HEK293 (cell line): ENCODE results near the gene CPN2.
A peak's percentile ranks its signal among the peaks of the same experiment; 100 is the strongest.

ENCODE experiments used
- CTCF ChIA-PET: fragments of 350-600 bp; formaldehyde crosslinking; extraction: SDS; loops from one replicate; lab custom pipeline; 2021; ENCODE audit warnings: antibody characterized with exemption; lab: Yijun Ruan, JAX
- POLR2A ChIA-PET: fragments of 300-600 bp; formaldehyde crosslinking; extraction: SDS; loops from one replicate; lab custom pipeline; 2020; ENCODE audit warnings: antibody characterized with exemption, inconsistent platforms; lab: Yijun Ruan, JAX
- H3K27ac ChIP-seq: fragments of 200-500 bp; sonication (Bioruptor generic); 2 replicates; pipeline ENCODE4 v1.5.1; 2014; ENCODE audit warnings: low read depth, low read length, control low read depth, inconsistent platforms; ENCODE audit errors: extremely low read depth
- H3K36me3 ChIP-seq, 2 experiments: fragments of 200-500 bp in 1 of 2; sonication (Bioruptor generic) in 1 of 2; 1 replicate in 1 of 2; 2 replicates in 1 of 2; pipeline ENCODE4 v1.5.1; 2014 to 2017; ENCODE audit warnings: inconsistent platforms in 2 of 2, low read length in 2 of 2; ENCODE audit not compliant: control insufficient read depth in 2 of 2, insufficient read depth in 1 of 2
- H3K4me1 ChIP-seq: fragments of 200-500 bp; sonication (Bioruptor generic); 2 replicates; pipeline ENCODE4 v1.5.1; 2014; ENCODE audit warnings: mild to moderate bottlenecking, low read length, inconsistent platforms; ENCODE audit not compliant: control insufficient read depth, insufficient read depth
- H3K4me3 ChIP-seq: 2 replicates; pipeline ENCODE4 v1.5.1; 2011; ENCODE audit warnings: low read depth, mild to moderate bottlenecking, control low read depth, low read length, moderate library complexity
- H3K9me3 ChIP-seq: fragments of 200-500 bp; sonication (Bioruptor generic); 2 replicates; pipeline ENCODE4 v1.5.1; 2014; ENCODE audit warnings: low read depth, low read length, inconsistent platforms; ENCODE audit not compliant: control insufficient read depth, insufficient read depth
- GLI2 ChIP-seq: fragments of 450-650 bp; formaldehyde crosslinking; IDR thresholded peaks from 2 replicates; pipeline ENCODE4; 2017; ENCODE audit warnings: missing biosample characterization, missing genetic modification characterization, low read depth, borderline replicate concordance
- GLIS1 ChIP-seq: fragments of 450-650 bp; formaldehyde crosslinking; IDR thresholded peaks from 2 replicates; pipeline ENCODE4 v1.5.1; 2016; ENCODE audit warnings: missing biosample characterization, missing genetic modification characterization
- HOXC10 ChIP-seq: sonication (generic); formaldehyde crosslinking; IDR thresholded peaks from 2 replicates; pipeline ENCODE4 v1.8.1; 2023; ENCODE audit warnings: mild to moderate bottlenecking, missing genetic modification reagents
- KLF7 ChIP-seq: fragments of 450-650 bp; formaldehyde crosslinking; IDR thresholded peaks from 2 replicates; pipeline ENCODE4 v1.5.1; 2016; ENCODE audit warnings: missing biosample characterization, missing genetic modification characterization, borderline replicate concordance
- KLF9 ChIP-seq: fragments of 450-650 bp; formaldehyde crosslinking; IDR thresholded peaks from 2 replicates; pipeline ENCODE4 v1.5.1; 2016; ENCODE audit warnings: missing biosample characterization, missing genetic modification characterization, low read depth
- RBAK ChIP-seq: fragments of 450-650 bp; formaldehyde crosslinking; IDR thresholded peaks from 2 replicates; pipeline ENCODE4 v1.5.1; 2016; ENCODE audit warnings: missing biosample characterization, missing genetic modification characterization
- SETDB1 ChIP-seq: IDR thresholded peaks from one replicate; pipeline ENCODE4 v1.6.1; 2017; ENCODE audit warnings: mild to moderate bottlenecking, low read length, moderate library complexity, mixed read lengths; ENCODE audit not compliant: insufficient read length
- SP2 ChIP-seq: fragments of 450-650 bp; formaldehyde crosslinking; IDR thresholded peaks from 2 replicates; pipeline ENCODE4 v1.5.1; 2016; ENCODE audit warnings: missing biosample characterization, missing genetic modification characterization
- TRIM28 ChIP-seq: IDR thresholded peaks from 2 replicates; pipeline ENCODE4 v1.6.1; 2011; ENCODE audit warnings: low read length, control low read depth, borderline replicate concordance
- ZBTB17 ChIP-seq: fragments of 450-650 bp; formaldehyde crosslinking; IDR thresholded peaks from 2 replicates; pipeline ENCODE4 v1.5.1; 2016; ENCODE audit warnings: missing biosample characterization, missing genetic modification characterization
- ZBTB21 ChIP-seq: fragments of 450-650 bp; formaldehyde crosslinking; IDR thresholded peaks from 2 replicates; pipeline ENCODE4 v1.5.1; 2017; ENCODE audit warnings: missing biosample characterization, missing genetic modification characterization
- ZNF174 ChIP-seq: fragments of 450-650 bp; formaldehyde crosslinking; IDR thresholded peaks from 2 replicates; pipeline ENCODE4 v1.5.0; 2017; ENCODE audit warnings: missing biosample characterization, mild to moderate bottlenecking, missing genetic modification characterization
- ZNF175 ChIP-seq: fragments of 450-650 bp; formaldehyde crosslinking; IDR thresholded peaks from 2 replicates; pipeline ENCODE4 v1.5.1; 2016; ENCODE audit warnings: missing biosample characterization, missing genetic modification characterization
- ZNF184 ChIP-seq: fragments of 450-650 bp; IDR thresholded peaks from 2 replicates; pipeline ENCODE4 v1.5.1; 2018; ENCODE audit warnings: missing biosample characterization, mild to moderate bottlenecking, missing genetic modification characterization
- ZNF221 ChIP-seq: fragments of 450-650 bp; formaldehyde crosslinking; IDR thresholded peaks from 2 replicates; pipeline ENCODE4 v1.5.1; 2017; ENCODE audit warnings: missing biosample characterization, missing genetic modification characterization, borderline replicate concordance
- ZNF239 ChIP-seq: fragments of 450-650 bp; formaldehyde crosslinking; IDR thresholded peaks from 2 replicates; pipeline ENCODE4 v1.5.1; 2016; ENCODE audit warnings: missing biosample characterization, missing genetic modification characterization
- ZNF292 ChIP-seq: fragments of 450-650 bp; formaldehyde crosslinking; IDR thresholded peaks from 2 replicates; pipeline ENCODE4 v1.5.1; 2016; ENCODE audit warnings: low read depth, missing biosample characterization, missing genetic modification characterization, borderline replicate concordance
- ZNF302 ChIP-seq: fragments of 450-650 bp; formaldehyde crosslinking; IDR thresholded peaks from 2 replicates; pipeline ENCODE4 v1.5.1; 2016; ENCODE audit warnings: missing biosample characterization, missing genetic modification characterization, low read depth
- ZNF391 ChIP-seq: fragments of 450-650 bp; formaldehyde crosslinking; IDR thresholded peaks from 2 replicates; pipeline ENCODE4 v1.5.1; 2016; ENCODE audit warnings: low read depth, missing biosample characterization, missing genetic modification characterization, borderline replicate concordance
- ZNF394 ChIP-seq: fragments of 450-650 bp; formaldehyde crosslinking; IDR thresholded peaks from 2 replicates; pipeline ENCODE4 v1.5.1; 2016; ENCODE audit warnings: missing biosample characterization, missing genetic modification characterization, mild to moderate bottlenecking, moderate library complexity, borderline replicate concordance
- ZNF423 ChIP-seq: fragments of 450-650 bp; formaldehyde crosslinking; IDR thresholded peaks from 2 replicates; pipeline ENCODE4 v1.5.1; 2016; ENCODE audit warnings: missing biosample characterization, missing genetic modification characterization
- ZNF433 ChIP-seq: fragments of 450-650 bp; formaldehyde crosslinking; IDR thresholded peaks from 2 replicates; pipeline ENCODE4 v1.5.1; 2016; ENCODE audit warnings: missing biosample characterization, missing genetic modification characterization, low read depth
- ZNF48 ChIP-seq: fragments of 450-650 bp; formaldehyde crosslinking; IDR thresholded peaks from 2 replicates; pipeline ENCODE4 v1.5.1; 2016; ENCODE audit warnings: missing biosample characterization, missing genetic modification characterization
- ZNF514 ChIP-seq: fragments of 450-650 bp; formaldehyde crosslinking; IDR thresholded peaks from 2 replicates; pipeline ENCODE4 v1.5.1; 2016; ENCODE audit warnings: missing biosample characterization, missing genetic modification characterization
- ZNF530 ChIP-seq: fragments of 450-650 bp; formaldehyde crosslinking; IDR thresholded peaks from 2 replicates; pipeline ENCODE4 v1.5.1; 2016; ENCODE audit warnings: low read depth, missing biosample characterization, missing genetic modification characterization
- ZNF610 ChIP-seq: fragments of 450-650 bp; formaldehyde crosslinking; IDR thresholded peaks from 2 replicates; pipeline ENCODE4 v1.5.1; 2016; ENCODE audit warnings: missing biosample characterization, missing genetic modification characterization, borderline replicate concordance
- ZNF654 ChIP-seq: fragments of 450-650 bp; formaldehyde crosslinking; IDR thresholded peaks from 2 replicates; pipeline ENCODE4 v1.5.1; 2016; ENCODE audit warnings: low read depth, missing biosample characterization, missing genetic modification characterization
- ZNF660 ChIP-seq: fragments of 450-650 bp; IDR thresholded peaks from 2 replicates; pipeline ENCODE4 v1.5.1; 2018; ENCODE audit warnings: missing biosample characterization, mild to moderate bottlenecking, missing genetic modification characterization
- ZNF707 ChIP-seq: fragments of 450-650 bp; formaldehyde crosslinking; IDR thresholded peaks from 2 replicates; pipeline ENCODE4 v1.5.1; 2016; ENCODE audit warnings: missing biosample characterization, missing genetic modification characterization
- ZNF776 ChIP-seq: fragments of 450-650 bp; formaldehyde crosslinking; IDR thresholded peaks from 2 replicates; pipeline ENCODE4 v1.5.0; 2017; ENCODE audit warnings: missing biosample characterization, missing genetic modification characterization, borderline replicate concordance
- ZNF777 ChIP-seq: fragments of 450-650 bp; formaldehyde crosslinking; IDR thresholded peaks from 2 replicates; pipeline ENCODE4 v1.5.1; 2017; ENCODE audit warnings: missing biosample characterization, missing genetic modification characterization, borderline replicate concordance
- ZNF785 ChIP-seq: fragments of 450-650 bp; formaldehyde crosslinking; IDR thresholded peaks from 2 replicates; pipeline ENCODE4 v1.5.1; 2016; ENCODE audit warnings: missing biosample characterization, missing genetic modification characterization
- ZNF830 ChIP-seq: fragments of 450-650 bp; IDR thresholded peaks from 2 replicates; pipeline ENCODE4 v1.5.0; 2018; ENCODE audit warnings: missing biosample characterization, missing genetic modification characterization, low read depth, mild to moderate bottlenecking, moderate library complexity
- ZNF843 ChIP-seq: fragments of 450-650 bp; formaldehyde crosslinking; IDR thresholded peaks from 2 replicates; pipeline ENCODE4 v1.5.1; 2016; ENCODE audit warnings: missing biosample characterization, missing genetic modification characterization
- TF ChIP-seq, protein P1 (sequence below): fragments of 450-650 bp; formaldehyde crosslinking; IDR thresholded peaks from 2 replicates; pipeline ENCODE4 v1.5.1; 2016; ENCODE audit warnings: missing biosample characterization, missing genetic modification characterization, borderline replicate concordance
- TF ChIP-seq, protein P2 (sequence below): fragments of 450-650 bp; formaldehyde crosslinking; IDR thresholded peaks from 2 replicates; pipeline ENCODE4 v1.5.1; 2016; ENCODE audit warnings: missing biosample characterization, missing genetic modification characterization

Gene CPN2

DNA sequence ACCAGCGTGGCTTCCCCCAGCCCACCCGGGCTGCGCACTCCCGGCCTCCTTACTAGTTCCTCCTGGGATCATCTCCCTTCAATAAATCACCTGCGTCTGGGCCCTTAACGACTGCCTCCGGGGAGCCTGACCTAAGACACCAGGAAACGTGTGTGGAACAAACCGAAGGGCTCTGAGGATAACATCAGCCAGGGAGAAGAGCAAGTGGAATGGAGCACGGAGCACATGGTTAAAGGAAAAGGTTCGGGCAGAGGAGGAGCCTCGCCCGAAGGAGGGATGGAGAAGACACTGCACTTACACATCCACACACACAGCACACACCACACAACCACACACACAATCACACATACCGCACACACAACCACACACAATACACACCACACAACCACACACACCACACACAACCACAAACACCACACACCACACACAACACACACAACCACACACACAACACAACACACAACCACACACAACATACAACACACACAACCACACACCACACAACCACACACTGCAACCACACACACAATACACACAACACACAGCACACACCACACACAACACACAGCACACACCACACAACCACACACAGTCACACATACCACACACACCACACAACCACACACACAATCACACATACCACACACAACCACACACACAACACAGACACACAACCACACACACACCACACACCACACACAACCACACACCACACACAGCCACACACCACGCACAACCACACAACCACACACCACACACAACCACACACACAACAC, 24.7 kb downstream of the CPN2 start:
- CTCF ChIA-PET: no interaction called here
- no peaks in the 10 kb centered on the region for H3K4me1 ChIP-seq
- TF ChIP-seq ZNF843 (no peak), ZNF394 (tag by site-specific recombination) (no peak), KLF7 (tag by site-specific recombination) (no peak), SETDB1 (no peak), ZNF184 (tag by site-specific recombination) (no peak), ZNF423 (tag by site-specific recombination) (no peak), ZNF239 (peak; percentile 88; the same call in 1 of the 2 replicates), ZNF391 (tag by site-specific recombination) (0 out of 2 replicates have a peak, but pooled peaks have one; percentile 73), ZNF174 (no peak), ZNF830 (tag by site-specific recombination) (no peak), TRIM28 (peak; percentile 38; the same call in 1 of the 2 replicates), ZNF785 (tag by site-specific recombination) (peak; percentile 86), ZNF530 (tag by site-specific recombination) (no peak), ZNF610 (no peak), GLI2 (tag by site-specific recombination) (no peak), ZNF776 (peak; percentile 69; the same call in 1 of the 2 replicates), ZNF292 (tag by site-specific recombination) (no peak), ZNF221 (tag by site-specific recombination) (no peak), ZNF48 (tag by site-specific recombination) (no peak), ZNF654 (tag by site-specific recombination) (no peak), ZNF302 (no peak), ZNF660 (no peak), ZNF175 (tag by site-specific recombination) (peak; percentile 19; the same call in 1 of the 2 replicates), ZNF777 (tag by site-specific recombination) (no peak), HOXC10 (CRISPR knock-in tag) (no peak), ZNF433 (tag by site-specific recombination) (no peak), ZNF514 (peak; percentile 43; the same call in 1 of the 2 replicates), ZBTB17 (peak; percentile 19), RBAK (tag by site-specific recombination) (no peak), ZNF707 (tag by site-specific recombination) (peak; percentile 68), SP2 (0 out of 2 replicates have a peak, but pooled peaks have one; percentile 17), ZBTB21 (tag by site-specific recombination) (no peak), GLIS1 (tag by site-specific recombination) (no peak), KLF9 (tag by site-specific recombination) (0 out of 2 replicates have a peak, but pooled peaks have one; percentile 10)
- TF ChIP-seq, protein P1, sequence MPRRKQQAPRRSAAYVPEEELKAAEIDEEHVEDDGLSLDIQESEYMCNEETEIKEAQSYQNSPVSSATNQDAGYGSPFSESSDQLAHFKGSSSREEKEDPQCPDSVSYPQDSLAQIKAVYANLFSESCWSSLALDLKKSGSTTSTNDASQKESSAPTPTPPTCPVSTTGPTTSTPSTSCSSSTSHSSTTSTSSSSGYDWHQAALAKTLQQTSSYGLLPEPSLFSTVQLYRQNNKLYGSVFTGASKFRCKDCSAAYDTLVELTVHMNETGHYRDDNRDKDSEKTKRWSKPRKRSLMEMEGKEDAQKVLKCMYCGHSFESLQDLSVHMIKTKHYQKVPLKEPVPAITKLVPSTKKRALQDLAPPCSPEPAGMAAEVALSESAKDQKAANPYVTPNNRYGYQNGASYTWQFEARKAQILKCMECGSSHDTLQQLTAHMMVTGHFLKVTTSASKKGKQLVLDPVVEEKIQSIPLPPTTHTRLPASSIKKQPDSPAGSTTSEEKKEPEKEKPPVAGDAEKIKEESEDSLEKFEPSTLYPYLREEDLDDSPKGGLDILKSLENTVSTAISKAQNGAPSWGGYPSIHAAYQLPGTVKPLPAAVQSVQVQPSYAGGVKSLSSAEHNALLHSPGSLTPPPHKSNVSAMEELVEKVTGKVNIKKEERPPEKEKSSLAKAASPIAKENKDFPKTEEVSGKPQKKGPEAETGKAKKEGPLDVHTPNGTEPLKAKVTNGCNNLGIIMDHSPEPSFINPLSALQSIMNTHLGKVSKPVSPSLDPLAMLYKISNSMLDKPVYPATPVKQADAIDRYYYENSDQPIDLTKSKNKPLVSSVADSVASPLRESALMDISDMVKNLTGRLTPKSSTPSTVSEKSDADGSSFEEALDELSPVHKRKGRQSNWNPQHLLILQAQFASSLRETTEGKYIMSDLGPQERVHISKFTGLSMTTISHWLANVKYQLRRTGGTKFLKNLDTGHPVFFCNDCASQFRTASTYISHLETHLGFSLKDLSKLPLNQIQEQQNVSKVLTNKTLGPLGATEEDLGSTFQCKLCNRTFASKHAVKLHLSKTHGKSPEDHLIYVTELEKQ (tag by site-specific recombination): no peak
- TF ChIP-seq, protein P2, sequence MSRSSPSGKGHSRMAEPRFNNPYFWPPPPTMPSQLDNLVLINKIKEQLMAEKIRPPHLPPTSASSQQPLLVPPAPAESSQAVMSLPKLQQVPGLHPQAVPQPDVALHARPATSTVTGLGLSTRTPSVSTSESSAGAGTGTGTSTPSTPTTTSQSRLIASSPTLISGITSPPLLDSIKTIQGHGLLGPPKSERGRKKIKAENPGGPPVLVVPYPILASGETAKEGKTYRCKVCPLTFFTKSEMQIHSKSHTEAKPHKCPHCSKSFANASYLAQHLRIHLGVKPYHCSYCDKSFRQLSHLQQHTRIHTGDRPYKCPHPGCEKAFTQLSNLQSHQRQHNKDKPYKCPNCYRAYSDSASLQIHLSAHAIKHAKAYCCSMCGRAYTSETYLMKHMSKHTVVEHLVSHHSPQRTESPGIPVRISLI (tag by site-specific recombination): no peak

More for the DNA sequence above, 24.7 kb downstream of the CPN2 start:
- H3K4me3 ChIP-seq: no peak overlapping the region
- H3K27ac ChIP-seq: no peak overlapping the region
- H3K36me3 ChIP-seq: no peaks in the 10 kb centered on the region
- POLR2A ChIA-PET: no interaction called here
- H3K9me3 ChIP-seq: no peaks in the 10 kb centered on the region
